CD4-positive, alpha-beta T cell treated with Interleukin-17A for 4 hours (primary cell): Measurements from ENCODE around the gene TP53I13.
"Not testable (repeated sequence)": the region's sequence is repeated elsewhere in the genome, so short reads cannot be mapped to it uniquely, and the experiment has no call there.

Experiments
- DNase-seq: peaks from one replicate; pipeline ENCODE4 v3.0.0-alpha.2; 2020; ENCODE audit warnings: mixed read lengths

TP53I13 gene, protein sequence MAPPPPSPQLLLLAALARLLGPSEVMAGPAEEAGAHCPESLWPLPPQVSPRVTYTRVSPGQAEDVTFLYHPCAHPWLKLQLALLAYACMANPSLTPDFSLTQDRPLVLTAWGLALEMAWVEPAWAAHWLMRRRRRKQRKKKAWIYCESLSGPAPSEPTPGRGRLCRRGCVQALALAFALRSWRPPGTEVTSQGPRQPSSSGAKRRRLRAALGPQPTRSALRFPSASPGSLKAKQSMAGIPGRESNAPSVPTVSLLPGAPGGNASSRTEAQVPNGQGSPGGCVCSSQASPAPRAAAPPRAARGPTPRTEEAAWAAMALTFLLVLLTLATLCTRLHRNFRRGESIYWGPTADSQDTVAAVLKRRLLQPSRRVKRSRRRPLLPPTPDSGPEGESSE

DNA sequence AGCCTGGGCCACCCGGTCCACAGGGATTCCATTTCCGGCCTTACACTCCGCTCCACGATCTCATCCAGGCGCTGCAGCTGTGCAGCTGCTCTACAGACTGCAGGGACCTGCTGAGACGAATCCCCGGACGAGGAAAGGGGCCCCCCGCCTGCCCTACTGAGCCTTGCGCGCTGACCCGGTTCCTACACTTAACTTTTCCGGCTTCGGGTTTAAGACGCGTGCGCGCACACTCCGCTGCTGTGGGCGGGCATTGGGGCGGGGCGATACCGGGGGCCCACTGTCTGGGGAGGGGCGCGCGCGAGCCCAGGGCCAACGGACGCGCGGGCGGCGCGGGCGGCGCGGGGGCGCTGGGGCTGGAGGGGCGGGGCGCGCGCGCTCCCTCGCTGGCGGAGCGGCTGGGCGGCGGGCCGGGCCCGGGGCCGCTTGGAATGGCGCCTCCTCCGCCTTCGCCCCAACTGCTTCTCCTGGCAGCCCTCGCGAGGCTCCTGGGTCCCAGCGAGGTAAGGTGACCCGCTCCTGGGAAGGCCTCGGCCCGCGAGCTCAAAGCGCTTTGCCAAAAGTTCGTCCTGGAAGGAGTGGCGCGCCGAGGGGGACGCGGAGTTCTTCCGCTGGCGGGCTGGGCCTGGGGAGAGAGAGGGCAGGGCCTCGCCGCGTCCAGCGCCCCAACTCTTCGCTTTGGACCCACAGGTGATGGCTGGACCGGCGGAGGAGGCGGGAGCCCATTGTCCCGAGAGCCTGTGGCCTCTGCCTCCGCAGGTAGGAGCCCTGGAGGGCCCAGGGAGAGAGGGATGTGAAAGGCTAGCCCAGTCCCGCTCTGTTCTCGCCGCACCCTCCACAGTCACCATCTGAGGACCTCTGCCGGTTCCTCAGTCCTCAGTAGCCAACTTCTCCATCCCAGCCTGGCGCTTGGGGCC, at the start of gene TP53I13:
Gene TP53I13, plus strand, starts transcription at position 371 of the 914 bp plus-strand sequence. Its CDS starts 58 bp downstream, at position 429.
- peak; percentile 98 for DNase-seq

GRCh38 chr17:29524692-29525091, 43.8 kb upstream of the TP53I13 start:
- DNase-seq: no peak

DNA sequence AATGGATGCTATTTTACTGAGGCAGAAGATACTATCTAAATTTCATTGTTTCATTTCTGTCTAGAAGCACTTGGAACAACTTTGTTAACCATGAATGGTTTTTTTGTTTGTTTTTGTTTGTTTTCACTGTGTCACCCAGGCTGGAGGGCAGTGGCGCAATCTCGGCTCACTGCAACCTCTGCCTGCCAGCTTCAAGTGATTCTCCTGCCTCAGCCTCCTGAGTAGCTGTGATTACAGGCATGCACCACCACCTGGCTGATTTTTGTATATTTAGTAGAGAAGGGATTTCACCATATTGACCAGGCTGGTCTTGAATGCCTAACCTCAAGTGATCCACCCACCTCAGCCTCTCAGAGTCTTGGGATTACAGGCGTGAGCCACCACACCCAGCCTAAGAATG, 42.2 kb upstream of the TP53I13 start:
- DNase-seq: no peak

DNA sequence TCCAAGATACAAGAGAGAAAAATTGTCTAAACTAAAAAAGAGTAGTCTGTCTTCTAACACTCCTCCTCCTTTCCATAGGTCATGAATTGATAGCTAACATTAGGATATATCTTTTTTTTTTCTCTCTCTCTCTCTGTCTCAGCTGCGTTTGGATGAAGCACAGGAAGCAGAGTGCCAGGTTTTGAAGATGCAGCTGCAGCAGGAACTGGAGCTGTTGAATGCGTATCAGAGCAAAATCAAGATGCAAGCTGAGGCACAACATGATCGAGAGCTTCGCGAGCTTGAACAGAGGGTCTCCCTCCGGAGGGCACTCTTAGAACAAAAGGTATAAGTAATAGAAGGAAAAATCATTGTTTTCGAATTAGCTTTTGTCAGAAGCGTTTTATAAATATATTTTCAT, 34.5 kb upstream of the TP53I13 start:
- DNase-seq: no peak

DNA sequence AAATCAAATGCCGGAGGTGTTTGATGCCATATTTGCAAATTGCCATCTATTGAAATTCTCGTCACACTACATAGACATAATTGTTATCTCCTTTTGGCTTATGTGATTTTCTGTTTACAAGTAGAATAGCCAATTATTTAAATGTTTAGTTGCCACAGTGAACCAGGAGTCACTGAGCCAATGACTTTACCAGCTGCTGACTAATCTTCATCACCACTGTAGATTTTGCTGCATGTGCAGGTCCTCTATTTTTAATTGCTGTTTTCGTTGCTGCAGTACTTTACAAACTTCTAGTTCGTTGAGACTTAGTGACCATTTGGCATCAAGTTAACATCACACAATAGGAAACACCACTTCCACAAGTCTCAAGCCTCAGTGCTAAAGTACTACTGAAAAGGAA, 24.4 kb upstream of the TP53I13 start:
- no peak for DNase-seq

DNA sequence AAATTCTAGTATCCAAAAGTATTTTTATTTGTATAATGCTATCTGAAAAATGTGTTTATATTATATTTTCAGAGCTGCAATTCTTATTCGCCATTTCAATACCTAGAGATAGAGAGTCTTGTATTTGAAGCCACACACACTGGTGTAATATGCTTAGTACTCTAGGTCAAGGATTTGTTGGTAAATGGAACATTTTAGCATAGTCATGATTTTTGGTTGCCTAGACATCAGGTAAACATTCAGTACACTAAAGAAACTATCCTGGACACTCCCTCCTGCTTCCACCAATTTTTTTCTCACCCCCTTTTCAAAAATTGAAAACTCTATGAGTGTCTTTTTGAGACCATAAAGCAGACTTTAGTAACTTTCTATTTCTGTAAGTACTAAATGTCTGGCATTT, 22.4 kb upstream of the TP53I13 start:
- DNase-seq: no peak

DNA sequence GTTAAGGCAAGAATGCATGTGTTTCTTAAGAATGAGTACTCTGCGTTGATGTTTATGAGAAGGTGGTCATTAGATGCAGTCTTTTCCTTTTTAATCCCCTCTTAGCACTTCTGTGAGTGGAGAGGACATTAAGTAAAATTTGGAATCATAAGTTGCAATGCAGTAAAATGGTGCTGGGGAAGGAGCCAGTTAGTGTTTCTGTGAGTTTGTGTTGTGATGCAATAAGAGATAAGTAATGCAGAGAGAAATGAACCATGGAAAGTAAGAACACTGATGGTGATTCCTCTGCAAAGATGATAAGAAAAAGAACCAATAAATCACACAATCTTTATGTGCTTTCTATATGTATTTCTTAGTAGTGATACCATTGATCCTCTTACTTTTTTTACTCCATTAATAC, 21.7 kb upstream of the TP53I13 start:
- DNase-seq: no peak

DNA sequence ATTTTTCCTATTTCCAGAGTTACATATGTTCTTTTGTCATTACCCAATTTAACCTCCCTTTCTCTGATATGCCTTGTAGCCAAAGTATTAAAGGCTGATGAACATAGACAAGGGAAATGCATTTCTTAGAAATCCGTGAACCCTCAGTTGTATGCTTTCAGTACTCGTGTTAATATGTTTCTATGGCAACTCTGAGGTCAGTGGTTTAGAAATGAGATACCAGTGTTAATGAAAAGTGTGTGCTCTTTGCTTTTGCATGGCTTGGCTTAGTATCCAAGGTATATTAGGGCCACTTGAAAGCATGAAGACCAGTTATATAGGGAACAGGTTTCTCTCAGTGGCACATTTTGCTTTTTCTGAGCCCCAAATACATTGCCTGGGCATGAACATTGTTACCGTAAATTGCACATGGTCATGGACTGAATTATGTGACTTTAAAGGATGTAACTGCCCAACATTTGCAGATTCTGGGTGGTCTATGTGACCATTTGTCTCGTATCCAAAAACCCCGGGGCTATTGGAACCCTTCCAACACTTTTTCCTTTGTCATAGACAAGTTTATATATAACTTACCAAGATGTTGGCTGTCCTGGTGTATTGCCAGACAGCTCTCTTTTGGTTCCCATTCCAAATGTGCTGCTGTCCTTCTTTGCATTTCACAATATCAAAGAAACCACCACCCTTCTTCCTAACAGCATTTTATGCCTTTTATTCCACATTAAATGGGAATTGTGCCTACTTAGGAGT, 19.2 kb upstream of the TP53I13 start:
- DNase-seq: no peak

DNA sequence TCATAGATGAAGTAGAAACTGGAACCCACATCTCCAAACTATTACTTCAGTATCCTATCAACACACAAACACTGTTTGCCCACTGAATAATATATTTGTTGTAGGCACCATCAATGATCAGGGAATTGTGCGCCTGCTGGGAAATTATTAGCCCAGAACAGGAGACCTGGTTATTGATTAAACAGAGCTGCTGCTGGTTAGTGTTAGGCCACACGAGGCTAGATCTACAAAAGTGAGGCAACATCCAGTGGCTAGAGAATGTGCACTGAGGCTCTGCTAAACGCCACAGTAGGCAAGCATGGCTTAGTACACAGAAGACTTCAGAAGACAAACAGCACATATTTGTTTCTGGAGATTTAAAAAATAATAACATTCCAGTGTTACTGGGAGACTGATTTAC, 12.7 kb upstream of the TP53I13 start:
- no peak for DNase-seq

DNA sequence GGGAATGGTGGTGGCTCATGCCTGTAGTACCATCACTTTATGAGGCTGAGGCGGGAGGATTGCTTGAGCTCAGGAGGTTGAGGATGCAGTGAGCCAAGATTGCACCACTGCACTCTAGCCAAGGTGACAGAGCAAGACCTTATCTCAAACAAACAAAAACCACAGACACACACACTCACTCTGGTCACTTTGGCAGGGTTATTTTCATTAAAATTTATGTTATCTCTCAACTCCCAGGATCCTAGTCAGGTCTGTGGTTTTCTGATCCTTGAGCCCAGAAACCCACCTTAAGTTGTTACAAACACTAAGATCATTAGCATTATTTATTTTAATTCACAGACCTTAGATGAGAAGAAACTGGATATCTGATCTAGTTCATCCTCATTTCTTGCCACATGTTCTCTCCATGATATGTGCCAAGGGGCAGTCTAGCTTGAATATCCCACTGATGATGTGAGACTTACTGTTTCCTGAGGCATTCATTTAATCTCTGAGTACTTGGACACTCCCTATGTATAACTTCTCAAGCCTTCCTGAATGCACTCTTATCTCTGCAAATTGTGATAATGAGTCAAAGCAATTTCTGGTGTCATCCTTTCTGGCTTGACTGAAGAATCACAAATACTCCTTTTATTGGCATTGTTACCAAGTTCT, 11.3 kb upstream of the TP53I13 start:
- DNase-seq: no peak

DNA sequence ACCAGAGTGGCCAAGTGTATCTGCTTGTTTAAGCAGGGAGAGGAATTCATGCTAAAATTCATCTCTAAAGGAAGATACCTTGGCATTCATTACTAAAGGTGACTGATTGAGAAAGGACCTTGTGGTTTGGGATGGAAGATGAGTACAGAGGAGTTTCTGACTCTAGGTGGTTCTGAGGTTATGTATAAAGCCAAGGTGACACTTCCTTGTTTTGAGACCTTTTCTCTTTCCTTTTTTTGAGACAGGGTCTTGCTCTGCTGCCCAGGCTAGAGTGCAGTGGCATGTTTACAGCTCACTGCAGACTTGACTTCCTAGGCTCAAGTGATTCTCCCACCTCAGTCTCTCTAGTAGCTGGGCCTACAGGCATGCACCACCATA, 10.8 kb upstream of the TP53I13 start:
- DNase-seq: no peak

GRCh38 chr17:29558139-29558538, 10.4 kb upstream of the TP53I13 start:
- not testable (repeated sequence) for DNase-seq

DNA sequence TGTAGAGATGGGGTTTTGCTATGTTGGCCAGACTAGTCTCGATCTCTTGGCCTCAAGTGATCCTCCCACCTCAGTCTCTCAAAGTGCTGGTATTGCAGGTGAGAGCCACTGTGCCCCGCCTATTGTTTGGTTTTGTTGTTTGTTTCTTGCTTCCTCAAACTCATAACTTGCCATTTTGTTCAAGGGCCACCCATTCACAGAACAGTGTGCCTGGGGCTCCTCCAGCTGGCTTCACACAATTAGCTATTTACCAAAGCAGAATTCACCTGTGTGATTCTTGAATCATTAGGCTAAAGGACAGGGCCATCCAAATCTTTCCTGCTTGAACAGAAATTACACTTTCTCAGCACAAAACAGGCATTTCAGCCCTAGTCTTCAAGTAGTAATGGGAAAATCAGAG, 8.9 kb upstream of the TP53I13 start:
- DNase-seq: no peak

DNA sequence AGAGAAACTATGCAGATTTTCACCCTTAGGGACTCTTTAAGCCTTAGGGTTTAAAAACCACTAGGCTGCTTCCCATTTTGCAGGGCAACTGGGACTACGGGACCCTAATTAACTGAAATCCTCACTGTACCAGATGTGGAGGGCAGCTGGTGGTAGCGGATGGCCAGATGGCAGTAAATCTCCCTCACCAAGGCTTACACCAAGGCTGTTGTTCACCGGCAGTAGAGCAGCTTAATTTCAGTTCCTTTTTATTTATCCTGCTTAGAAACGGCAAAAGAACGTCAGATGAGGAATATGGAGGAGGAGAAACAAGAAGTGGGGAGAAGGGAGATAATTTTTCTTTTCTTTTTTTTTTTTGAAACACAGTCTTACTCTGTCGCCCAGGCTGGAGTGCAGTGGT, 8.2 kb upstream of the TP53I13 start:
- no peak for DNase-seq

- no peak for DNase-seq
These were observed 6.7 kb upstream of the TP53I13 start for GRCh38 chr17:29561554-29562517.

DNA sequence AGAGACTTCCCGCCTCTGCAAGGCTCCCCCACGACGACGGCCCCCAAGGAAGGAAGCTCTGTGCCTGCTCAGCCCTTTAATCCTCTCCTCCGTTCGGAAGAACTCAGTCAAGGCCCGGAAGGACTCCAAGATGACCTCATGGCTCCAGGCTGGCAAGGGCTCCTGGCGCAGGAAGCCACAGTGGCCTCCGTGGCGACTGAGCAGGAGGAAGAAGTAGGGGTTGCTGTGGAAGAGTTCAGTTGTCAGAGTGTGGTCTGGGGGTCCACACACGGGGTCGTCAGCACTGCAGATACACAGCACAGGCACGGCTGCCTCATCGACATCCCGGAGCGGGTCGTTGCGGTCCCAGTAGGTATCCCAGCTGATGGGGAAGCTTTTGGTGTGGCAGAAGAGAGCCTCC, 5.9 kb upstream of the TP53I13 start:
- DNase-seq: no peak

DNA sequence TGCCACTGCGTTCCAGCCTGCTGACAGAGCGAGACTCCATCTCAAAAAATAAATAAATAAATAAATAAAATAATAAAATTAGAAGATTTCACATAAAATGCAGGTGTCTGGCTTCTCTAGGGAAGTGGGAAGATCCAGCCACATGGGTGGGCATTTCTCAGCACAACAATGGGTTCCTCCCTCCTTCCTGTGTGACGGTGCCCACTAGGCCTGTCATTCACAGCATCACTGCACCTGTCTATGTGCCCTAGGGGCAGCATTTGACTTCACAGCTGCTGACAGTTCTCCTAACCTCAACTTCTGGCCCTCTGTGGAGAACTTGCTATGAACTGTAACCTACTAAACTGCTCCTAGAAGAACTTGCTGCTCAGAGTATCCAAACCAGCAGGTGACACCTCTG, 4.7 kb upstream of the TP53I13 start:
- DNase-seq: no peak

GRCh38 chr17:29565643-29566472, 2.6 kb upstream of the TP53I13 start:
- DNase-seq: peak; percentile 73

- peak; percentile 64 for DNase-seq
These were observed 1.8 kb upstream of the TP53I13 start, which contains the start of gene ABHD15 for GRCh38 chr17:29566473-29567303. TSS of gene ABHD15 (minus strand) at chr17:29567037. CDS start at chr17:29566966, 71 bp downstream.

GRCh38 chr17:29567304-29567553, 1.3 kb upstream of the TP53I13 start:
- DNase-seq: no peak
